CD8-positive, alpha-beta memory T cell (primary cell): ENCODE results near the gene MOBP. TPM values are rescaled to one million over a fixed set of nuclear protein-coding genes. Genes with fewer than 3 reads are reported as not detected.

Experiments used
- polyA plus RNA-seq: library from polyadenylated mRNA; unstranded; fragments of 300-500 nt; fragmentation: Illumina TruSeq; gene quantifications from one replicate; pipeline ENCODE4 v1.2.3, GENCODE V29; 2021
- total RNA-seq, 2 experiments: library from RNA; stranded (reverse); gene quantifications; one replicate each; pipeline ENCODE4 v1.2.3, GENCODE V29; 2021

The MOBP gene
- total and polyA plus RNA-seq, 3 experiments from 2014 or later: not detected

Other genes starting within 250 kb of the MOBP start
- 1 to 10 TPM in 1 of 2 experiments, under 1 TPM in 1; 0.74 to 1.1 TPM for gene CX3CR1, start 187.6 kb upstream of the MOBP start, total RNA-seq
- gene CX3CR1, start 187.6 kb upstream of the MOBP start, polyA plus RNA-seq: 98.7 TPM
- gene CCR8, start 138.0 kb upstream of the MOBP start, total RNA-seq: 1 to 10 TPM; 2.9 to 5.3 TPM
- gene CCR8, start 138.0 kb upstream of the MOBP start, polyA plus RNA-seq: 2.1 TPM
- gene SLC25A38, start 84.3 kb upstream of the MOBP start, total RNA-seq: 10 to 100 TPM; 71.3 to 73.0 TPM
- gene SLC25A38, start 84.3 kb upstream of the MOBP start, polyA plus RNA-seq: 55.6 TPM
- 1,000 to 10,000 TPM; 2,459 to 2,518 TPM for gene RPSA, start 61.0 kb upstream of the MOBP start, total RNA-seq
- gene RPSA, start 61.0 kb upstream of the MOBP start, polyA plus RNA-seq: 1,046 TPM